ENCODE data around the gene DNAJB2. TPM values are rescaled to one million over a fixed set of nuclear protein-coding genes. Genes with fewer than 3 reads are reported as not detected.
A peak's percentile ranks its signal among the peaks of the same experiment; 100 is the strongest.

DNAJB2 gene
- total and polyA plus RNA-seq, 4 donors = 7.4 to 71.8 (median 27.0) TPM

GRCh38 chr2:219230059-219230540, 49.1 kb upstream of the DNAJB2 start:
- peak; percentile 59 for DNase-seq (ENCODE audit: low spot score)
- Histone ChIP-seq H3K27ac (ENCODE audit: low read depth in 1 of 2, low read length in 2 of 2) (peak overlapping the region; percentile 90 to 97), H3K4me3 (ENCODE audit: low read depth in 1 of 3, low read length in 3 of 3) (peak overlapping the region; percentile 68 to 97 (median 89)), H3K9ac (ENCODE audit: low read depth in 1 of 2, low read length in 2 of 2) (peak overlapping the region; percentile 63 to 94), H3K4me1 (ENCODE audit: control insufficient read depth in 4 of 4, insufficient read depth in 4 of 4, low read length in 3 of 4) (peaks cover 7 to 22% (median 18%) of the 10 kb centered on the region in 4 donors), H3K9me3 (ENCODE audit: control insufficient read depth in 4 of 4, low read length in 3 of 4) (no peaks in the 10 kb centered on the region), H3K36me3 (ENCODE audit: control insufficient read depth in 4 of 4, insufficient read depth in 3 of 4, low read depth in 1 of 4, low read length in 3 of 4) (peaks cover 0 to 41% (median 35%) of the 10 kb centered on the region in 4 donors), H3K27me3 (ENCODE audit: control insufficient read depth in 4 of 4, insufficient read depth in 4 of 4, low read length in 3 of 4) (no peaks in the 10 kb centered on the region)
- TF ChIP-seq NR2F2 (IDR thresholded peaks at IDR 0.05) (no peak), ZBTB33 (IDR thresholded peaks at IDR 0.05) (no peak), MAX (IDR thresholded peaks at IDR 0.05) (peak; percentile 7)
- WGBS = under 1% methylated on average over 24 of the region's 24 CpGs

- H3K27me3 ChIP-seq (ENCODE audit: control insufficient read depth in 4 of 4, insufficient read depth in 4 of 4, low read length in 3 of 4) = no peaks in the 10 kb centered on the region
- 95% methylated on average over 3 of the region's 3 CpGs for WGBS
- peaks cover 0 to 9% (median 7%) of the 10 kb centered on the region in 4 donors for H3K4me1 ChIP-seq (ENCODE audit: control insufficient read depth in 4 of 4, insufficient read depth in 4 of 4, low read length in 3 of 4)
- no peak overlapping the region for H3K4me3 ChIP-seq (ENCODE audit: low read depth in 1 of 3, low read length in 3 of 3)
- TF ChIP-seq JUND (IDR thresholded peaks at IDR 0.05) (no peak), GABPA (IDR thresholded peaks at IDR 0.05 in 1 of 2, conservative IDR thresholded peaks at IDR 0.05 in 1 of 2) (no peak), ATF3 (IDR thresholded peaks at IDR 0.05) (no peak), SP1 (IDR thresholded peaks at IDR 0.05) (no peak), HNF4A (conservative IDR thresholded peaks at IDR 0.05) (no peak), FOXA2 (IDR thresholded peaks at IDR 0.05) (no peak), REST (IDR thresholded peaks at IDR 0.05) (no peak), MAX (IDR thresholded peaks at IDR 0.05) (no peak), RAD21 (IDR thresholded peaks at IDR 0.05) (no peak), YY1 (IDR thresholded peaks at IDR 0.05) (no peak), FOXA1 (IDR thresholded peaks at IDR 0.05) (no peak), NR2F2 (IDR thresholded peaks at IDR 0.05) (no peak), HNF4G (IDR thresholded peaks at IDR 0.05) (no peak), TAF1 (conservative IDR thresholded peaks at IDR 0.05) (no peak), EGR1 (IDR thresholded peaks at IDR 0.05; ENCODE audit: low read depth in 2 of 2) (no peak), RXRA (IDR thresholded peaks at IDR 0.05) (no peak)
- no peak overlapping the region for H3K27ac ChIP-seq (ENCODE audit: low read depth in 1 of 2, low read length in 2 of 2)
- no peaks in the 10 kb centered on the region for H3K9me3 ChIP-seq (ENCODE audit: control insufficient read depth in 4 of 4, low read length in 3 of 4)
- no peak for DNase-seq (ENCODE audit: low spot score)
- H3K36me3 ChIP-seq (ENCODE audit: control insufficient read depth in 4 of 4, insufficient read depth in 3 of 4, low read depth in 1 of 4, low read length in 3 of 4) = peaks cover 4 to 70% (median 62%) of the 10 kb centered on the region in 4 donors
- no peak overlapping the region for H3K9ac ChIP-seq (ENCODE audit: low read depth in 1 of 2, low read length in 2 of 2)
These were observed 44.8 kb upstream of the DNAJB2 start for GRCh38 chr2:219234331-219234730.
